Right lobe of liver (tissue), 4 donors: ENCODE data around the gene IGF2R.

Experiments used
- POLR2A ChIP-seq: fragments of 450-650 bp; IDR thresholded peaks from one replicate; pipeline ENCODE4 v1.6.1; 2017; ENCODE audit warnings: antibody characterized with exemption, mild to moderate bottlenecking
- TF ChIP-seq, protein P1 (sequence below), 4 donors: fragments of 200-600 bp in 3 of 4; fragments of 450-650 bp in 1 of 4; IDR thresholded peaks; one replicate each; pipeline versions ENCODE4 v1.5.1 to v1.8.0; 2016 to 2022; ENCODE audit warnings: antibody characterized with exemption in 4 of 4, mild to moderate bottlenecking in 2 of 4
- donor health status: DM: no; HTN: no; CAD: no.
- donor health status: DM: no; HTN: no; CAD: no.
- donor health status: DM: no; HTN: yes; CAD: no.

DNA sequence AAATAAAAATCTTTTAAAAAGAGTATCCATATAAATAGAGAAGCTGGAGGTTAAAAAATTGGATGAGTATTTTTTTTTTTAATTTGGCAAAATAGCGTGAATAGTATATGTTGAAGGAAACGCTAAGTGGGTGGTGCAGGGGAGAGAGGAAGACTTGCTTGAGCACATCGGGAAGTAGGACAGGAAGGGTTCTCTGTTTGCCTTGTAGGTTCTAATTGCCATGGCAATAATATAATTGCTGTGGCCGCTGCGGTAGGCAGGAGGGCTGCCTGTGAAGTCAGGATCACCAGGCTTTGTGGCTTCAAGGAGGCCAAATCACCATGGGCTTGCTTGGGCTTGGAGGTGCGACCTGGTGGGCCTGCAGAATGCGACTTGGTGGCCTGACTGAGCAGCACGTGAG, 35.1 kb downstream of the IGF2R start:
- TF ChIP-seq, protein P1, sequence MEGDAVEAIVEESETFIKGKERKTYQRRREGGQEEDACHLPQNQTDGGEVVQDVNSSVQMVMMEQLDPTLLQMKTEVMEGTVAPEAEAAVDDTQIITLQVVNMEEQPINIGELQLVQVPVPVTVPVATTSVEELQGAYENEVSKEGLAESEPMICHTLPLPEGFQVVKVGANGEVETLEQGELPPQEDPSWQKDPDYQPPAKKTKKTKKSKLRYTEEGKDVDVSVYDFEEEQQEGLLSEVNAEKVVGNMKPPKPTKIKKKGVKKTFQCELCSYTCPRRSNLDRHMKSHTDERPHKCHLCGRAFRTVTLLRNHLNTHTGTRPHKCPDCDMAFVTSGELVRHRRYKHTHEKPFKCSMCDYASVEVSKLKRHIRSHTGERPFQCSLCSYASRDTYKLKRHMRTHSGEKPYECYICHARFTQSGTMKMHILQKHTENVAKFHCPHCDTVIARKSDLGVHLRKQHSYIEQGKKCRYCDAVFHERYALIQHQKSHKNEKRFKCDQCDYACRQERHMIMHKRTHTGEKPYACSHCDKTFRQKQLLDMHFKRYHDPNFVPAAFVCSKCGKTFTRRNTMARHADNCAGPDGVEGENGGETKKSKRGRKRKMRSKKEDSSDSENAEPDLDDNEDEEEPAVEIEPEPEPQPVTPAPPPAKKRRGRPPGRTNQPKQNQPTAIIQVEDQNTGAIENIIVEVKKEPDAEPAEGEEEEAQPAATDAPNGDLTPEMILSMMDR (IDR thresholded peaks at IDR 0.05): no peak
- no peak for TF ChIP-seq POLR2A
